CD4-positive, alpha-beta T cell treated with Interleukin-15 for 4 hours (primary cell): ENCODE data around the gene ZNF444.

Experiments used
- DNase-seq: peaks from one replicate; pipeline ENCODE4 v3.0.0-alpha.2; 2020; ENCODE audit warnings: low spot score

The ZNF444 gene

GRCh38 chr19:56107626-56108351 lies 33.3 kb upstream of the ZNF444 start:
- no peak for DNase-seq

GRCh38 chr19:56108447-56109195 lies 32.5 kb upstream of the ZNF444 start:
- no peak for DNase-seq

- no peak for DNase-seq
These were observed 31.9 kb upstream of the ZNF444 start for GRCh38 chr19:56109226-56109625.

GRCh38 chr19:56110515-56111448 lies 30.3 kb upstream of the ZNF444 start:
- no peak for DNase-seq

GRCh38 chr19:56111601-56112312 lies 29.3 kb upstream of the ZNF444 start:
- DNase-seq = peak; percentile 26

- no peak for DNase-seq
These were observed 28.8 kb upstream of the ZNF444 start for GRCh38 chr19:56112313-56112709.

GRCh38 chr19:56113074-56113632 lies 27.9 kb upstream of the ZNF444 start:
- no peak for DNase-seq

- DNase-seq = no peak
These were observed 26.9 kb upstream of the ZNF444 start for GRCh38 chr19:56114051-56114777.

GRCh38 chr19:56114778-56115110 lies 26.3 kb upstream of the ZNF444 start:
- no peak for DNase-seq

GRCh38 chr19:56115490-56115889 lies 25.6 kb upstream of the ZNF444 start:
- DNase-seq = no peak

GRCh38 chr19:56116606-56117005 lies 24.5 kb upstream of the ZNF444 start:
- no peak for DNase-seq

- no peak for DNase-seq
These were observed 23.7 kb upstream of the ZNF444 start for GRCh38 chr19:56117376-56117884.

GRCh38 chr19:56117889-56118288 lies 23.2 kb upstream of the ZNF444 start:
- DNase-seq = no peak

GRCh38 chr19:56118666-56119581 lies 22.2 kb upstream of the ZNF444 start:
- no peak for DNase-seq

- DNase-seq = no peak
These were observed 21.5 kb upstream of the ZNF444 start for GRCh38 chr19:56119582-56119978.

- DNase-seq = no peak
These were observed 21.1 kb upstream of the ZNF444 start for GRCh38 chr19:56120002-56120370.

- DNase-seq = peak; percentile 77
These were observed 20.5 kb upstream of the ZNF444 start for GRCh38 chr19:56120371-56121179.
